ENCODE results near the gene ACTL7A. TPM values are rescaled to one million over a fixed set of nuclear protein-coding genes. Genes with fewer than 3 reads are reported as not detected.
A peak's percentile ranks its signal among the peaks of the same experiment; 100 is the strongest.
"Not testable (repeated sequence)": the region's sequence is repeated elsewhere in the genome, so short reads cannot be mapped to it uniquely, and the experiment has no call there.

ACTL7A gene, protein sequence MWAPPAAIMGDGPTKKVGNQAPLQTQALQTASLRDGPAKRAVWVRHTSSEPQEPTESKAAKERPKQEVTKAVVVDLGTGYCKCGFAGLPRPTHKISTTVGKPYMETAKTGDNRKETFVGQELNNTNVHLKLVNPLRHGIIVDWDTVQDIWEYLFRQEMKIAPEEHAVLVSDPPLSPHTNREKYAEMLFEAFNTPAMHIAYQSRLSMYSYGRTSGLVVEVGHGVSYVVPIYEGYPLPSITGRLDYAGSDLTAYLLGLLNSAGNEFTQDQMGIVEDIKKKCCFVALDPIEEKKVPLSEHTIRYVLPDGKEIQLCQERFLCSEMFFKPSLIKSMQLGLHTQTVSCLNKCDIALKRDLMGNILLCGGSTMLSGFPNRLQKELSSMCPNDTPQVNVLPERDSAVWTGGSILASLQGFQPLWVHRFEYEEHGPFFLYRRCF
- total RNA-seq = not detected in 2 replicates
- not detected for polyA plus RNA-seq (2012)

DNA sequence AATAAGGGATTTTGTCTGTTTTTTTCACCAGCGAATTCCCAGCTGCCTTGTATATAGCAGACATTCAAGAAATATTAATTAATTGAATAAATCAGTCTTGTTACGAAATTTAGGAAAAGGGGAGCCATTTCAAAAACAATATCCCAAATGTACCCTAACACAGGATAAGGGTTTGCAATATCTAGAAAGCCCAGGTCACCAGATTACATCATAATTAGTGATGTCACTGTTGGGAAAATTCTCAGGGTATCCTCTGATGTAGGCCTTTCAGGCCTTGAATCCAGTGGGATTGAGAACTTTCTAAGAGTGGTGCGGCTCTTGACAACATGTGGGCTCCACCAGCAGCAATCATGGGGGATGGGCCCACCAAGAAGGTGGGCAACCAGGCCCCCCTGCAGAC is at the start of gene ACTL7A:
TSS of gene ACTL7A (plus strand) at position 270 of the 400 bp plus-strand sequence. CDS start at position 327, 57 bp downstream.
- no peak for DNase-seq (ENCODE audit: low read depth)

DNA sequence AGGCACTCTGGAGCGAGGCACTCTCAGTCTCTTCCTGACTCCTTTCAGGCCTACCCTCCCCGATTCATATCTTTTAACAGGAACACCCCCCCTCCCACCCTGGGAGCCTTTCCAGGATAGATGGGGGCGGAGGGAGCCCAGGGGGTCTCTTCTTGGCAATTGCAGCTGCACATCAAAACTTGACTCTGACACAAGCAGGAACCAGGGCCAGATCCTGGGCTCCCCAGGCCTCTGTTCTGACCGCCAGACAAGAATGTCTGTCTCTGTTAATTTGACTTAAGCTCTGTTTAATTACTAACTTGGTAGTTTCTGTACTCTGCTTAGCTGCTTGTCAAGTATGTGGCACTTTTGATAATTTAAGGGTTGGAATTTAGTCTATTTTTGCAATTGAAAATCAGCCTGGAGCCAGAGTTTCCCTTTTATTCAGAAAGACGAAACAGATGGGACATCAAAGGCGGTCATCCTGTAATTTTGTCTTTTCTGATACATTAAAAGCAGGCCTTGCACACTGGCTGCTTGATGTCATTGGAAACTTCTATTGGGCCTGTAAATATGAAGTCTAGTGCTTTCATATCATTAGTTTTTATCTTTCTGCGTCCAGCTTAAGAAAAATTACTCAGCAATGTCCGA is 49.6 kb upstream of the ACTL7A start:
- no peak for DNase-seq (ENCODE audit: low read depth)

- peak; percentile 71 for DNase-seq (ENCODE audit: low read depth)
These were observed 48.0 kb upstream of the ACTL7A start for GRCh38 chr9:108813951-108814601.

GRCh38 chr9:108815156-108815555 is 46.9 kb upstream of the ACTL7A start:
- DNase-seq (ENCODE audit: low read depth) = no peak

- DNase-seq (ENCODE audit: low read depth) = no peak
These were observed 46.0 kb upstream of the ACTL7A start for GRCh38 chr9:108816037-108816436.

- no peak for DNase-seq (ENCODE audit: low read depth)
These were observed 38.2 kb upstream of the ACTL7A start for GRCh38 chr9:108823829-108824228.

- DNase-seq (ENCODE audit: low read depth) = no peak
These were observed 31.8 kb upstream of the ACTL7A start for GRCh38 chr9:108830272-108830671.

- DNase-seq (ENCODE audit: low read depth) = no peak
These were observed 30.4 kb upstream of the ACTL7A start for GRCh38 chr9:108831496-108832178.

DNA sequence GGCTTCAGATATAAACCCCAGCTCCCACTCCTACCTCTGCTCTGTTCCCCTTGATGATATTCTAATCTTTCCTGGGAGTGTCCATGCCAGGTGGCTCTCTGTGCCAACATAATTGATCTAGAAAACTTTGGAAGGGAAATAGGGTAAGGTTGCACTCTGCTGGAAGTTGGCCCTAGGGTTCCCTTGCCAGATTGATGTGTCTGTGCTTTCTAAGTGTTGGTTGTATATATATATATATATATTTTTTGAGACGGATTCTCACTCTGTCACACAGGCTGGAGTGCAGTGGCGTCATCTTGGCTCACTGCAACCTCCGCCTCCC is 29.9 kb upstream of the ACTL7A start:
- DNase-seq (ENCODE audit: low read depth) = no peak

- peak; percentile 67 for DNase-seq (ENCODE audit: low read depth)
These were observed 27.0 kb upstream of the ACTL7A start for GRCh38 chr9:108834959-108835665.

DNA sequence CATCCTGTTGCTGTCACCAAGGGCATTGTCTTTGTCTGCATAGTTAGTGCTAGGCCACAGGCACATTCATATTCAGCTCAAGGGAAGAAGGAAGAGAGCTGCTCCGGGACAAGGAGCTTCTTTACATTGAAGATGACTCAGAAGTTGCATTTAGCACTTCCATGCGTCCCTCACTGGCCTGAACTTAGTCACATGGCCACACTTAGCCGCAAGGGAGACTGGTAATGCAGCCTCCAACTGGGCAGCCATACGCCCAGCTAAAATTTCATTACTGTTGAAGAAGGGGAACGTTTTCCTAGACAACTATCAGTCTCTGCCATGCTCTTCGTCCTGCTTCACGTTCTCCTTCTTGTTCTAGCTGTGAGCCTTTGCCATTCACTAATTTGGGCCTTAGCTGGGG is 26.2 kb upstream of the ACTL7A start:
- no peak for DNase-seq (ENCODE audit: low read depth)

DNA sequence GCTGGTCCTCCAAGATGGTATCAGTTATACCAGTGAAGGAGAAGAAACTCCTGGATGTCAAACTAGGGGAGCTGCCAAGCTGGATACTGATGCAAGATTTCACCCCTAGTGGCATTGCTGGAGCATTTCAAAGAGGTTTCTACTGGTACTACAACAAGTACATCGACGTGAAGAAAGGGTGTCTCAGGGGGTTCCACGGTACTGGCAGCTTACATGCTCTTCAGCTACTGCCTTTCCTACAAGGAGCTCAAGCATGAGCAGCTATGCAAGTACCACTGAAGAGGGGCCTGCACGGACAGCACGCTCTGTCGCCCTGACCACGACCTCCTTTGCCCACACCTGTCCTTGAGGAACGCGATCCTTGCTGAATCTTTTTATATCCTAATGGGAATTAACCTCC is 25.7 kb upstream of the ACTL7A start:
- DNase-seq (ENCODE audit: low read depth) = no peak

DNA sequence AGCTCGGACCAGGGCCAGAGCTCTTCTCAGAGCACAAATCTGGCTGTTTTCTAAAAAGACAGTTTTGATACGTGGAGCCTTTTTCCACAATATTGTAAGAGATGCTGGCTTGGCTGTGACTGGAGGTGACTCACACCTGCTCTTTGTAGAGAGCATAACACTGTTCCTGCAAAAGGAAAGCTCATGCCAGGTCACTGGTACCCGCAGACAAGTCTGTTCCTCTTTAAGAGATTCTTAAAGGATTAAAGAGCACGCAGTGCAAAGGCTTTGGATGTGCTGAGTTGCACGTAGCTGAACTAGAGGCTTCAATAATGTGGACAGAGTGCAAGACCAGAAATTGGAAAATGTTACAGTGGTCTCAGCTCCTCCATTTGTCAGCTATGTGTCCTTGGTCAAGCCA is 25.3 kb upstream of the ACTL7A start:
- DNase-seq (ENCODE audit: low read depth) = no peak

GRCh38 chr9:108837530-108837929 is 24.5 kb upstream of the ACTL7A start:
- no peak for DNase-seq (ENCODE audit: low read depth)

DNA sequence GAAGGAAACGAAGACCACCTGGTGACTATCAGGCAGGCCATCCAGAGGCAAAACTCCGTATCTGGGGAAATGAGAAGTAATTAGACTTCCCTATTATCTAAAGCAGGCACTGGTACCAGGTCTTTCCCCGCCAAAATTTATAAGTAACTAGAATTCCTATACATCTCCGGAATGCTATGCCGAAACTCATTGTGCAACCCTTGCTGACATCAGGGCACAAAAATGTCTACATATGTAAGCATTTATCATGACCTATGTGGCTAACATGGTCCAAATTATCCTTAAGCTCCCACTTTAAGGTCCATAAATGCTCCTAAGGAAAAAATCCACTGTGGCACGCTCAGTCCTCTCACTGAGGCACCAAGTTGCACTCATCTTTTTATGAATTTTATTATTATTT is 24.0 kb upstream of the ACTL7A start:
- no peak for DNase-seq (ENCODE audit: low read depth)

- not testable (repeated sequence) for DNase-seq (ENCODE audit: low read depth)
These were observed 22.5 kb upstream of the ACTL7A start for GRCh38 chr9:108839561-108839960.

DNA sequence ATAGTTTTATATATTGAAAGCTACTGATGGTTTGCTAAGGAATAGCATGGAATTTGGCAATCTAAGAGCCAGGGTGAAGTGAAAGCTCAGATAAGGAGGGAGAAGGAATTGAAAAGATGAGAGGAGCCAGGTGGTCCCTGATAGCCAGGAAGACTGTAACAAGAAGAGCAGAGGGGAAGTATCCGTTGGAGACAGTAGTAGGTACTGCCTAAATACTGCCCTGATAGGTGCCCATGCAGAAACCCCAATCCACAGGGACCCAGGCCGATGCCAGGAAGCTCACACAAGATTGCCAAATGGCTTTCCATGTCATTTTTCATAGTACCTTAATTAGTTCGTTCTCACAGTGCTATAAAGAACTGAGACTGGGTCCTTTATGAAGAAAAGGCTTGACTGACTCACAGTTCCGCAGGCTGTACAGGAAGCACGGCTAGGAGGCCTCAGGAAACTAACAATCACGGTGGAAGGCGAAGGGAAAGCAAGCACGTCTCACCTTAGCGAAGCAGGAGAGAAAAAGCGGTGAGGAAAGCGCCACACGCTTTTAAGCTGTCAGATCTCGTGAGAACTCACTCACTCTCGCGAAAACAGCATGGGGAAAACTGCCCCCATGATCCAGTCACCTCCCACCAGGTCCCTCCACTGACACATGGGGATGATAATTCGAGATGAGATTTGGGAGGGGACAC is 19.3 kb upstream of the ACTL7A start:
- DNase-seq (ENCODE audit: low read depth) = no peak

- no peak for DNase-seq (ENCODE audit: low read depth)
These were observed 17.7 kb upstream of the ACTL7A start for GRCh38 chr9:108844391-108844790.

GRCh38 chr9:108844856-108845255 is 17.2 kb upstream of the ACTL7A start:
- DNase-seq (ENCODE audit: low read depth) = no peak

DNA sequence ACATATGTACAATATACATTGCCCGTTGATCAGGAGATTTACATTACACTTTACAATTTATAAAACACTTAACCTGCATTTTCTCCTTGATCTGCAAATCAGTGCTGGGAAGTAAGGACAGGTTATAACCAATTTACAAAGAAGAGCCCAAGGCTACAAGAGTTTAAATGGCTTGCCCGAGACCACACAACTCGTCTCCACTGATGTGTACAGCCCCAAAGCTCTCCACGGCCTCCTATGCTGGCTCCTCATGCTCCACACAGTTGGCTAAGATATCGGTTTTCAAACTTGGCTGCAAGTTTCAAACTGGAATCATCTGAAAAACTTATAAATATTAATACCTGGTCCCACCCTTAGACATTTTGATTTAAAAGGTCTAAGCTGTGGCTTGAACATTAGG is 16.6 kb upstream of the ACTL7A start:
- DNase-seq (ENCODE audit: low read depth) = no peak

- DNase-seq (ENCODE audit: low read depth) = no peak
These were observed 16.1 kb upstream of the ACTL7A start for GRCh38 chr9:108845947-108846346.

Data from myocyte (in vitro differentiated cells).